OCI-LY1 (cell line): ENCODE results near the gene FRK.

ENCODE experiments used
- H2AFZ ChIP-seq: fragments of 200-600 bp; sonication (generic), shearing (Covaris generic); 2 replicates; pipeline ENCODE4 v1.6.0; 2014; ENCODE audit warnings: antibody characterized with exemption, mild to moderate bottlenecking, low read length
- H3F3A ChIP-seq: fragments of 200-600 bp; sonication (generic), shearing (Covaris generic); 2 replicates; pipeline ENCODE4 v1.6.0; 2014; ENCODE audit warnings: mild to moderate bottlenecking, antibody characterized with exemption, low read length, moderate library complexity; ENCODE audit not compliant: insufficient read depth
- H3K27ac ChIP-seq: fragments of 200-600 bp; sonication (generic); 2 replicates; pipeline ENCODE4 v1.5.1; 2014; ENCODE audit warnings: low read length, mixed run types, mild to moderate bottlenecking, low read depth; ENCODE audit not compliant: poor library complexity, severe bottlenecking
- H3K27me3 ChIP-seq: fragments of 200-600 bp; sonication (generic); 2 replicates; pipeline ENCODE4 v1.6.0; 2014; ENCODE audit warnings: antibody characterized with exemption, mild to moderate bottlenecking, low read length, moderate library complexity; ENCODE audit not compliant: insufficient read depth
- H3K36me3 ChIP-seq: fragments of 200-600 bp; sonication (generic); 2 replicates; pipeline ENCODE4 v1.6.1; 2014; ENCODE audit warnings: mild to moderate bottlenecking, antibody characterized with exemption, low read length, moderate library complexity, mixed read lengths; ENCODE audit not compliant: insufficient read depth
- H3K4me1 ChIP-seq: fragments of 200-600 bp; sonication (generic); 2 replicates; pipeline ENCODE4 v1.5.1; 2014; ENCODE audit warnings: mild to moderate bottlenecking, low read length, moderate library complexity; ENCODE audit not compliant: insufficient read depth, severe bottlenecking
- H3K4me2 ChIP-seq: fragments of 200-600 bp; sonication (generic), shearing (Covaris generic); 2 replicates; pipeline ENCODE4 v1.6.1; 2014; ENCODE audit warnings: low read length
- H3K4me3 ChIP-seq: fragments of 200-600 bp; sonication (generic); 2 replicates; pipeline ENCODE4 v1.5.1; 2014; ENCODE audit warnings: low read length, low read depth, mild to moderate bottlenecking, mixed read lengths; ENCODE audit not compliant: poor library complexity, severe bottlenecking
- H3K79me2 ChIP-seq: fragments of 200-600 bp; shearing (Covaris generic); 2 replicates; pipeline ENCODE4 v1.6.1; 2016; ENCODE audit warnings: mixed run types, low read length, mixed read lengths; ENCODE audit not compliant: insufficient read depth
- H3K9ac ChIP-seq: fragments of 200-600 bp; sonication (generic), shearing (Covaris generic); 2 replicates; pipeline ENCODE4 v1.6.1; 2014; ENCODE audit warnings: mild to moderate bottlenecking, low read length, mixed read lengths
- H3K9me2 ChIP-seq: fragments of 200-600 bp; sonication (generic), shearing (Covaris generic); 2 replicates; pipeline ENCODE4 v1.6.1; 2014; ENCODE audit warnings: low read depth, mild to moderate bottlenecking, low read length, mixed read lengths
- H3K9me3 ChIP-seq: fragments of 200-600 bp; shearing (Covaris generic); 2 replicates; pipeline ENCODE4 v1.6.1; 2014; ENCODE audit warnings: low read length, mixed read lengths
- H4K20me1 ChIP-seq: fragments of 200-600 bp; sonication (generic), shearing (Covaris generic); 2 replicates; pipeline ENCODE4 v1.6.0; 2016; ENCODE audit warnings: mild to moderate bottlenecking, low read length; ENCODE audit not compliant: insufficient read depth
- EZH2 ChIP-seq: fragments of 200-600 bp; sonication (generic), shearing (Covaris generic); IDR thresholded peaks from 2 replicates; pipeline ENCODE4 v1.8.0; 2017; ENCODE audit warnings: borderline replicate concordance, mixed run types, mild to moderate bottlenecking, antibody characterized with exemption, low read length, moderate library complexity, mixed read lengths
- TF ChIP-seq, protein P1 (sequence below): fragments of 200-600 bp; sonication (generic), shearing (Covaris generic); IDR thresholded peaks from 2 replicates; pipeline ENCODE4 v1.5.1; 2017; ENCODE audit warnings: mild to moderate bottlenecking, antibody characterized with exemption, low read length, moderate library complexity, mixed read lengths

Gene FRK

DNA sequence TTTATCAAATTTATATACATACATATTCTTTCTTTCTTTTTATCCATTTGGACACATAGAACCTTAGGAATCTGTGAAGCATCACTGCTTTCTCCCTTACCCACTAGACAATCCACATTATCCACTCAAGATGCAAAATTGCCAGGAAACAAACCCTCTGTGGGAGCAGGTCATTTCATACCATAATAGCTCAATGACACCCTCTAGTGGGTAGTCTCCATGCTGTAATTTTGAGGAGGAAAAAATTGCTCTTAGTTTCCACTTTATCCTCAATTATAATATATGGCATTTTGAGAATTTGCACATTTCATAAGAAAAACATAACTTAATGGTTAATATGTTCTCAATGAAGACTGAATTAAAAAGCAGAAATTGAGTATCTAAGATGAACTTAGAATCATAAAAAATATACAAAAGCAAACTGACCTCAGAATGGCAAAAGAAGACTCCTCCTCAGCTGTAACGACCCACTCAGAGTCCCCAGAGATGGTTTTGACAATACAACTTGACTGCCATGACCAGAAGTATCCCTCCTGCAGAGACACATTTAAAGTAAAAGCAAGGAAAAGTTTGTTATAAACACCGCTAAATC lies 164.1 kb downstream of the FRK start:
- Histone ChIP-seq H3K9me3 (no peaks in the 10 kb centered on the region), H3K9ac (no peak overlapping the region), H3K36me3 (no peaks in the 10 kb centered on the region), H3K4me2 (no peak overlapping the region), H3K79me2 (no peaks in the 10 kb centered on the region), H3K27ac (no peak overlapping the region), H3F3A (no peaks in the 10 kb centered on the region), H2AFZ (no peak overlapping the region), H3K9me2 (no peaks in the 10 kb centered on the region), H3K27me3 (no peaks in the 10 kb centered on the region), H3K4me1 (no peaks in the 10 kb centered on the region), H4K20me1 (no peaks in the 10 kb centered on the region), H3K4me3 (no peak overlapping the region)
- TF ChIP-seq, protein P1, sequence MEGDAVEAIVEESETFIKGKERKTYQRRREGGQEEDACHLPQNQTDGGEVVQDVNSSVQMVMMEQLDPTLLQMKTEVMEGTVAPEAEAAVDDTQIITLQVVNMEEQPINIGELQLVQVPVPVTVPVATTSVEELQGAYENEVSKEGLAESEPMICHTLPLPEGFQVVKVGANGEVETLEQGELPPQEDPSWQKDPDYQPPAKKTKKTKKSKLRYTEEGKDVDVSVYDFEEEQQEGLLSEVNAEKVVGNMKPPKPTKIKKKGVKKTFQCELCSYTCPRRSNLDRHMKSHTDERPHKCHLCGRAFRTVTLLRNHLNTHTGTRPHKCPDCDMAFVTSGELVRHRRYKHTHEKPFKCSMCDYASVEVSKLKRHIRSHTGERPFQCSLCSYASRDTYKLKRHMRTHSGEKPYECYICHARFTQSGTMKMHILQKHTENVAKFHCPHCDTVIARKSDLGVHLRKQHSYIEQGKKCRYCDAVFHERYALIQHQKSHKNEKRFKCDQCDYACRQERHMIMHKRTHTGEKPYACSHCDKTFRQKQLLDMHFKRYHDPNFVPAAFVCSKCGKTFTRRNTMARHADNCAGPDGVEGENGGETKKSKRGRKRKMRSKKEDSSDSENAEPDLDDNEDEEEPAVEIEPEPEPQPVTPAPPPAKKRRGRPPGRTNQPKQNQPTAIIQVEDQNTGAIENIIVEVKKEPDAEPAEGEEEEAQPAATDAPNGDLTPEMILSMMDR, result peak; percentile 78
- no peak for TF ChIP-seq EZH2

DNA sequence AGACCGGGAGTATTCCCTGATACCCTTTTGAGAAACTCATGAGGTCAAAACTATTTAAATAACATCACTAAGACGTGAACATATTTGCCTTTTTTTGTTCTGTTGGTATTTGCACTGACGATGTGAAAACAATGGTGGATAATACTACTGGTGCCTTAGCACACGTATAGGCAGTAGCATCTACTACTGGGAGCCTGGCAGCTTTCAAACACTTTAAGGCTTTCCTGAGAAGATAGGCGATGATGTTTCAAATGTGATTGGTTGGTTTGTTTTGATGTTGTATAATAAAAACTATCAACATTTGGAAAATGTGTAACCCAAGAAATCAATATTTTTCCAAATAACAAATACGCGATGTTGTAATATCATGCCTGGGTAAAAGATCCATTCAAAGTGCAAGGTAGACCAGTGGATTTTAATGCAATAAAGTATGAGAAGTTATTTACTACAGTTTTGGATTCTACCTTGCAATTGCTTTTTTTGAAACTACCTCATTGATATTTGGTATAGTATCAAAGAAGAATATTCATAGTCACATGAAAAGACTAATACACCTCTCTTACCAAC lies 166.2 kb downstream of the FRK start:
- Histone ChIP-seq H3K36me3 (no peaks in the 10 kb centered on the region), H3K9me3 (no peaks in the 10 kb centered on the region), H3K27ac (no peak overlapping the region), H4K20me1 (no peaks in the 10 kb centered on the region), H3K79me2 (no peaks in the 10 kb centered on the region), H3F3A (no peaks in the 10 kb centered on the region), H3K4me2 (no peak overlapping the region), H3K4me1 (no peaks in the 10 kb centered on the region), H3K9ac (no peak overlapping the region), H3K9me2 (no peaks in the 10 kb centered on the region), H3K27me3 (no peaks in the 10 kb centered on the region), H2AFZ (no peak overlapping the region), H3K4me3 (no peak overlapping the region)
- TF ChIP-seq EZH2, result no peak
- TF ChIP-seq, protein P1, result no peak

DNA sequence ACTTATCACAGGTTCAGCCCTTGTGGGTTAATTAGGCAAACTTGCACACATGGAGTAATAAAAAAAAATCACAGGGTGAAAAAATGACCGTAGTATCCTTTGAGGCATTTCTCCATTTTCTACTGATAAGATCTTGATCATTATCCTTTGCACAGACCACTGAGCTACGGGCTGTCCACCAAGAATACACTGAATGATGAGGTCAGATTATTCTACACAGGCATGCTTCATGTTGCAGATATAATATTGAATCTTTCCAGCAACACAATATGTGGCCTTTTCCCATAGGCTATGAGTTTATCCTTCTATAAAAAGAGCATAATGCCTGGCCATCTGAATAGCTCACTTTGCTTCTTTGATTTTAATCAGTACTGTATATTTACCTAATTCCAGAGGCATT lies 168.9 kb downstream of the FRK start:
- Histone ChIP-seq H3K9me2 (no peaks in the 10 kb centered on the region), H3K4me3 (no peak overlapping the region), H4K20me1 (no peaks in the 10 kb centered on the region), H3K36me3 (no peaks in the 10 kb centered on the region), H3K4me1 (no peaks in the 10 kb centered on the region), H3F3A (no peaks in the 10 kb centered on the region), H3K4me2 (no peak overlapping the region), H3K27me3 (no peaks in the 10 kb centered on the region), H3K9ac (no peak overlapping the region), H3K79me2 (no peaks in the 10 kb centered on the region), H3K27ac (no peak overlapping the region), H2AFZ (no peak overlapping the region), H3K9me3 (no peaks in the 10 kb centered on the region)
- TF ChIP-seq, protein P1, result no peak
- no peak for TF ChIP-seq EZH2
